HEK293 (cell line): ENCODE results near the gene PTPRN2.

ENCODE experiments used
- CTCF ChIA-PET: fragments of 350-600 bp; formaldehyde crosslinking; extraction: SDS; loops from one replicate; lab custom pipeline; 2021; ENCODE audit warnings: antibody characterized with exemption; lab: Yijun Ruan, JAX
- POLR2A ChIA-PET: fragments of 300-600 bp; formaldehyde crosslinking; extraction: SDS; loops from one replicate; lab custom pipeline; 2020; ENCODE audit warnings: antibody characterized with exemption, inconsistent platforms; lab: Yijun Ruan, JAX
- H3K27ac ChIP-seq: fragments of 200-500 bp; sonication (Bioruptor generic); 2 replicates; pipeline ENCODE4 v1.5.1; 2014; ENCODE audit warnings: low read depth, low read length, control low read depth, inconsistent platforms; ENCODE audit errors: extremely low read depth
- H3K36me3 ChIP-seq, 2 experiments: fragments of 200-500 bp in 1 of 2; sonication (Bioruptor generic) in 1 of 2; 1 replicate in 1 of 2; 2 replicates in 1 of 2; pipeline ENCODE4 v1.5.1; 2014 to 2017; ENCODE audit warnings: inconsistent platforms in 2 of 2, low read length in 2 of 2; ENCODE audit not compliant: control insufficient read depth in 2 of 2, insufficient read depth in 1 of 2
- H3K4me1 ChIP-seq: fragments of 200-500 bp; sonication (Bioruptor generic); 2 replicates; pipeline ENCODE4 v1.5.1; 2014; ENCODE audit warnings: mild to moderate bottlenecking, low read length, inconsistent platforms; ENCODE audit not compliant: control insufficient read depth, insufficient read depth
- H3K4me3 ChIP-seq: 2 replicates; pipeline ENCODE4 v1.5.1; 2011; ENCODE audit warnings: low read depth, mild to moderate bottlenecking, control low read depth, low read length, moderate library complexity
- H3K9me3 ChIP-seq: fragments of 200-500 bp; sonication (Bioruptor generic); 2 replicates; pipeline ENCODE4 v1.5.1; 2014; ENCODE audit warnings: low read depth, low read length, inconsistent platforms; ENCODE audit not compliant: control insufficient read depth, insufficient read depth
- KLF1 ChIP-seq: fragments of 450-650 bp; formaldehyde crosslinking; IDR thresholded peaks from 2 replicates; pipeline ENCODE4 v1.5.1; 2016; ENCODE audit warnings: missing biosample characterization, missing genetic modification characterization
- ZBTB7A ChIP-seq: fragments of 450-650 bp; formaldehyde crosslinking; IDR thresholded peaks from 2 replicates; pipeline ENCODE4 v1.5.1; 2016; ENCODE audit warnings: low read depth, missing biosample characterization, missing genetic modification characterization
- ZNF138 ChIP-seq: fragments of 450-650 bp; formaldehyde crosslinking; IDR thresholded peaks from 2 replicates; pipeline ENCODE4 v1.5.1; 2016; ENCODE audit warnings: missing biosample characterization, missing genetic modification characterization, borderline replicate concordance
- ZNF140 ChIP-seq: fragments of 450-650 bp; formaldehyde crosslinking; IDR thresholded peaks from 2 replicates; pipeline ENCODE4 v1.5.1; 2016; ENCODE audit warnings: missing biosample characterization, missing genetic modification characterization
- ZNF148 ChIP-seq: fragments of 450-650 bp; formaldehyde crosslinking; IDR thresholded peaks from 2 replicates; pipeline ENCODE4 v1.5.0; 2017; ENCODE audit warnings: missing biosample characterization, missing genetic modification characterization, borderline replicate concordance
- ZNF24 ChIP-seq: fragments of 450-650 bp; formaldehyde crosslinking; IDR thresholded peaks from 2 replicates; pipeline ENCODE4 v1.5.1; 2016; ENCODE audit warnings: missing biosample characterization, missing genetic modification characterization
- ZNF548 ChIP-seq: fragments of 450-650 bp; formaldehyde crosslinking; IDR thresholded peaks from 2 replicates; pipeline ENCODE4 v1.5.1; 2016; ENCODE audit warnings: missing biosample characterization, missing genetic modification characterization
- ZNF549 ChIP-seq: fragments of 450-650 bp; IDR thresholded peaks from 2 replicates; pipeline ENCODE4 v1.5.1; 2018; ENCODE audit warnings: missing biosample characterization, missing genetic modification characterization, mild to moderate bottlenecking, inconsistent platforms, moderate library complexity
- ZNF621 ChIP-seq: fragments of 450-650 bp; formaldehyde crosslinking; IDR thresholded peaks from 2 replicates; pipeline ENCODE4 v1.5.1; 2017; ENCODE audit warnings: missing biosample characterization, missing genetic modification characterization
- ZNF624 ChIP-seq: fragments of 450-650 bp; formaldehyde crosslinking; IDR thresholded peaks from 2 replicates; pipeline ENCODE4 v1.5.1; 2017; ENCODE audit warnings: missing biosample characterization, missing genetic modification characterization
- ZNF701 ChIP-seq: fragments of 450-650 bp; formaldehyde crosslinking; IDR thresholded peaks from 2 replicates; pipeline ENCODE4 v1.5.1; 2016; ENCODE audit warnings: missing biosample characterization, missing genetic modification characterization
- ZNF707 ChIP-seq: fragments of 450-650 bp; formaldehyde crosslinking; IDR thresholded peaks from 2 replicates; pipeline ENCODE4 v1.5.1; 2016; ENCODE audit warnings: missing biosample characterization, missing genetic modification characterization
- ZNF76 ChIP-seq: fragments of 450-650 bp; formaldehyde crosslinking; IDR thresholded peaks from 2 replicates; pipeline ENCODE4; 2016; ENCODE audit warnings: low read depth, missing biosample characterization, missing genetic modification characterization, borderline replicate concordance
- TF ChIP-seq, protein P1 (sequence below): fragments of 450-650 bp; formaldehyde crosslinking; optimal IDR thresholded peaks from 2 replicates; pipeline ENCODE3; 2016; ENCODE audit warnings: missing biosample characterization, mild to moderate bottlenecking, missing genetic modification characterization
- TF ChIP-seq, protein P2 (sequence below): IDR thresholded peaks from 2 replicates; pipeline ENCODE4 v1.6.1; 2011; ENCODE audit warnings: mild to moderate bottlenecking, low read depth, low read length, borderline replicate concordance
- TF ChIP-seq, protein P3 (sequence below): fragments of 450-650 bp; formaldehyde crosslinking; IDR thresholded peaks from 2 replicates; pipeline ENCODE4 v1.5.1; 2016; ENCODE audit warnings: missing biosample characterization, missing genetic modification characterization
- TF ChIP-seq, protein P4 (sequence below): fragments of 450-650 bp; formaldehyde crosslinking; IDR thresholded peaks from 2 replicates; pipeline ENCODE4 v1.5.1; 2016; ENCODE audit warnings: missing biosample characterization, missing genetic modification characterization, borderline replicate concordance

Gene PTPRN2

DNA sequence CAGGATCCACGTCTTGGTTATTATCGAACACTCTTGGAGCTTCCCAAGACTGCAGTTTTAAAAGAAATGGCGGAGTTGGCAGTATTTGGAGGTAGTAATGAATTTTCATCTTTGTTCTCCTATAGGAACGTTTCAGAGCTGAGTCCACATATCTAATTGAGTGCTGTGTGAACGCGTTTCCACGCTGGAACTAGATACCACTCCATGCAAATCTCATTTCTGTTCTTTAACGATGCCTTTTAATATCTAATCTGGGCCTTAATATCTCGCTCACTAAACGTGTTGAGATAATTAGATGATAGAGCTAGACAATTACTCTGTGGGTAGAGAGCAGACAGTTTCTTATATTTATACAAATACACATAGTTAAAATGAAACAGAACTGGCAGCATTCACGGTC lies 727.2 kb downstream of the PTPRN2 start (continued):
- TF ChIP-seq ZNF548 (tag by site-specific recombination) (no peak), ZNF549 (no peak)
- TF ChIP-seq, protein P1, sequence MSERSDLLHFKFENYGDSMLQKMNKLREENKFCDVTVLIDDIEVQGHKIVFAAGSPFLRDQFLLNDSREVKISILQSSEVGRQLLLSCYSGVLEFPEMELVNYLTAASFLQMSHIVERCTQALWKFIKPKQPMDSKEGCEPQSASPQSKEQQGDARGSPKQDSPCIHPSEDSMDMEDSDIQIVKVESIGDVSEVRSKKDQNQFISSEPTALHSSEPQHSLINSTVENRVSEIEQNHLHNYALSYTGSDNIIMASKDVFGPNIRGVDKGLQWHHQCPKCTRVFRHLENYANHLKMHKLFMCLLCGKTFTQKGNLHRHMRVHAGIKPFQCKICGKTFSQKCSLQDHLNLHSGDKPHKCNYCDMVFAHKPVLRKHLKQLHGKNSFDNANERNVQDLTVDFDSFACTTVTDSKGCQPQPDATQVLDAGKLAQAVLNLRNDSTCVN (tag by site-specific recombination), result no peak
- TF ChIP-seq, protein P2, sequence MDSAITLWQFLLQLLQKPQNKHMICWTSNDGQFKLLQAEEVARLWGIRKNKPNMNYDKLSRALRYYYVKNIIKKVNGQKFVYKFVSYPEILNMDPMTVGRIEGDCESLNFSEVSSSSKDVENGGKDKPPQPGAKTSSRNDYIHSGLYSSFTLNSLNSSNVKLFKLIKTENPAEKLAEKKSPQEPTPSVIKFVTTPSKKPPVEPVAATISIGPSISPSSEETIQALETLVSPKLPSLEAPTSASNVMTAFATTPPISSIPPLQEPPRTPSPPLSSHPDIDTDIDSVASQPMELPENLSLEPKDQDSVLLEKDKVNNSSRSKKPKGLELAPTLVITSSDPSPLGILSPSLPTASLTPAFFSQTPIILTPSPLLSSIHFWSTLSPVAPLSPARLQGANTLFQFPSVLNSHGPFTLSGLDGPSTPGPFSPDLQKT, result no peak

DNA sequence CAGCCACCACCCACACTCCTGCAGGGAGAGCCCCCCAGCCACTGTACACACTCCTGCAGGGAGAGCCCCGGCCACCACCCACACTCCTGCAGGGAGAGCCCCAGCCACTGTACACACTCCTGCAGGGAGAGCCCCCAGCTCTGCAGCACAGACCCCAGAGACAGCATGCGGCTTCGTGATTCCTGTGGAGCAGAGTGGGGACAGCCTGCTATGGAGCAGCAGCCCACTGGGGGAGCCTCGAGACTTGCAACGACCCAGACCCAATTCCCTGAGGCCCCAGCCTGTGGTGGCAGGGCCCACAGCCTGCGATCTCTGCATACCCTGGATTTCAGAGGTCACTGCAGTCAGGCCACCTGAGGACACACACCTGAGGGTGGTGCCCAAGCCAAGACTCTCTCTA lies 727.7 kb downstream of the PTPRN2 start:
- ChIA-PET CTCF (no interaction called here), POLR2A (no interaction called here)
- no peak overlapping the region for H3K4me3 ChIP-seq
- no peaks in the 10 kb centered on the region for H3K4me1 ChIP-seq
- H3K9me3 ChIP-seq, result no peaks in the 10 kb centered on the region
- H3K27ac ChIP-seq, result no peak overlapping the region
- TF ChIP-seq KLF1 (no peak), ZNF76 (tag by site-specific recombination) (no peak)
- H3K36me3 ChIP-seq, result no peaks in the 10 kb centered on the region

DNA sequence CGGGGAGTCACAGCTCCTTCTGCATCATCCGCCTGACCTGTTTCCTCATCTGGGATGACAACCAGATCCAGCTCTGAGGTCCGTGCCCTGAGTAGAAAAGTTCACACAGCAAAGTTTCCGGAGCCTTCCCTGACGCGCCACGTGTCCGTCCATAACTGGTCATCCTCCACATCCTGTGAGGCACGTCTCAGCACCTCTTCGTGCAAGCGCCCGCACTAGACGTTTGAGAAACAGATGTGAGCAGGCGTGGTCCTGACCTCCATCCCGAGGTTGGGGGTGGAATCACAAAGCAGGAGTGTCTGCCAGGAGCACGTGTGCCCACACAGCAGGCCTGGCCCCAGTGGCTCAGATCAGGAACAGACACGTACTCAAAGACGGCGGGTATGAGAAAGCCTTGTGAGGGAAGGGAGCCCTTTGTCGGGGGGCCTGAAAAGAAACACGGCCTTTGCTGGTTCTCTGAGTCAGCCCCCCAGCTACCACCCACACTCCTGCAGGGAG lies 730.0 kb downstream of the PTPRN2 start:
- CTCF ChIA-PET, result no interaction called here
- TF ChIP-seq ZNF624 (tag by site-specific recombination) (no peak), ZNF701 (tag by site-specific recombination) (no peak), ZNF621 (tag by site-specific recombination) (no peak), ZNF140 (tag by site-specific recombination) (no peak)
- TF ChIP-seq, protein P3, sequence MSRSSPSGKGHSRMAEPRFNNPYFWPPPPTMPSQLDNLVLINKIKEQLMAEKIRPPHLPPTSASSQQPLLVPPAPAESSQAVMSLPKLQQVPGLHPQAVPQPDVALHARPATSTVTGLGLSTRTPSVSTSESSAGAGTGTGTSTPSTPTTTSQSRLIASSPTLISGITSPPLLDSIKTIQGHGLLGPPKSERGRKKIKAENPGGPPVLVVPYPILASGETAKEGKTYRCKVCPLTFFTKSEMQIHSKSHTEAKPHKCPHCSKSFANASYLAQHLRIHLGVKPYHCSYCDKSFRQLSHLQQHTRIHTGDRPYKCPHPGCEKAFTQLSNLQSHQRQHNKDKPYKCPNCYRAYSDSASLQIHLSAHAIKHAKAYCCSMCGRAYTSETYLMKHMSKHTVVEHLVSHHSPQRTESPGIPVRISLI (tag by site-specific recombination), result no peak
- H3K36me3 ChIP-seq, result no peaks in the 10 kb centered on the region
- POLR2A ChIA-PET, result no interaction called here
- H3K4me3 ChIP-seq, result no peak overlapping the region
- H3K4me1 ChIP-seq, result no peaks in the 10 kb centered on the region
- H3K27ac ChIP-seq, result no peak overlapping the region
- H3K9me3 ChIP-seq, result no peaks in the 10 kb centered on the region

- no peak overlapping the region for H3K27ac ChIP-seq
- POLR2A ChIA-PET, result no interaction called here
- H3K4me1 ChIP-seq, result no peaks in the 10 kb centered on the region
- no peaks in the 10 kb centered on the region for H3K9me3 ChIP-seq
- CTCF ChIA-PET, result no interaction called here
- no peak overlapping the region for H3K4me3 ChIP-seq
- no peaks in the 10 kb centered on the region for H3K36me3 ChIP-seq
- TF ChIP-seq, protein P4, sequence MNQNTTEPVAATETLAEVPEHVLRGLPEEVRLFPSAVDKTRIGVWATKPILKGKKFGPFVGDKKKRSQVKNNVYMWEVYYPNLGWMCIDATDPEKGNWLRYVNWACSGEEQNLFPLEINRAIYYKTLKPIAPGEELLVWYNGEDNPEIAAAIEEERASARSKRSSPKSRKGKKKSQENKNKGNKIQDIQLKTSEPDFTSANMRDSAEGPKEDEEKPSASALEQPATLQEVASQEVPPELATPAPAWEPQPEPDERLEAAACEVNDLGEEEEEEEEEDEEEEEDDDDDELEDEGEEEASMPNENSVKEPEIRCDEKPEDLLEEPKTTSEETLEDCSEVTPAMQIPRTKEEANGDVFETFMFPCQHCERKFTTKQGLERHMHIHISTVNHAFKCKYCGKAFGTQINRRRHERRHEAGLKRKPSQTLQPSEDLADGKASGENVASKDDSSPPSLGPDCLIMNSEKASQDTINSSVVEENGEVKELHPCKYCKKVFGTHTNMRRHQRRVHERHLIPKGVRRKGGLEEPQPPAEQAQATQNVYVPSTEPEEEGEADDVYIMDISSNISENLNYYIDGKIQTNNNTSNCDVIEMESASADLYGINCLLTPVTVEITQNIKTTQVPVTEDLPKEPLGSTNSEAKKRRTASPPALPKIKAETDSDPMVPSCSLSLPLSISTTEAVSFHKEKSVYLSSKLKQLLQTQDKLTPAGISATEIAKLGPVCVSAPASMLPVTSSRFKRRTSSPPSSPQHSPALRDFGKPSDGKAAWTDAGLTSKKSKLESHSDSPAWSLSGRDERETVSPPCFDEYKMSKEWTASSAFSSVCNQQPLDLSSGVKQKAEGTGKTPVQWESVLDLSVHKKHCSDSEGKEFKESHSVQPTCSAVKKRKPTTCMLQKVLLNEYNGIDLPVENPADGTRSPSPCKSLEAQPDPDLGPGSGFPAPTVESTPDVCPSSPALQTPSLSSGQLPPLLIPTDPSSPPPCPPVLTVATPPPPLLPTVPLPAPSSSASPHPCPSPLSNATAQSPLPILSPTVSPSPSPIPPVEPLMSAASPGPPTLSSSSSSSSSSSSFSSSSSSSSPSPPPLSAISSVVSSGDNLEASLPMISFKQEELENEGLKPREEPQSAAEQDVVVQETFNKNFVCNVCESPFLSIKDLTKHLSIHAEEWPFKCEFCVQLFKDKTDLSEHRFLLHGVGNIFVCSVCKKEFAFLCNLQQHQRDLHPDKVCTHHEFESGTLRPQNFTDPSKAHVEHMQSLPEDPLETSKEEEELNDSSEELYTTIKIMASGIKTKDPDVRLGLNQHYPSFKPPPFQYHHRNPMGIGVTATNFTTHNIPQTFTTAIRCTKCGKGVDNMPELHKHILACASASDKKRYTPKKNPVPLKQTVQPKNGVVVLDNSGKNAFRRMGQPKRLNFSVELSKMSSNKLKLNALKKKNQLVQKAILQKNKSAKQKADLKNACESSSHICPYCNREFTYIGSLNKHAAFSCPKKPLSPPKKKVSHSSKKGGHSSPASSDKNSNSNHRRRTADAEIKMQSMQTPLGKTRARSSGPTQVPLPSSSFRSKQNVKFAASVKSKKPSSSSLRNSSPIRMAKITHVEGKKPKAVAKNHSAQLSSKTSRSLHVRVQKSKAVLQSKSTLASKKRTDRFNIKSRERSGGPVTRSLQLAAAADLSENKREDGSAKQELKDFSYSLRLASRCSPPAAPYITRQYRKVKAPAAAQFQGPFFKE (tag by site-specific recombination), result no peak
- TF ChIP-seq ZNF24 (tag by site-specific recombination), result no peak
- TF ChIP-seq ZNF707 (tag by site-specific recombination), result no peak
- TF ChIP-seq ZNF148, result no peak
- no peak for TF ChIP-seq ZBTB7A
- no peak for TF ChIP-seq ZNF138 (tag by site-specific recombination)
These were observed 730.6 kb downstream of the PTPRN2 start for GRCh38 chr7:157856873-157857577.
